HG02938 (cell line): ENCODE data around the gene PARVA.

Source experiments
- ATAC-seq: cut with Tn5 transposase; IDR thresholded peaks from one replicate; pipeline ENCODE4 v1.9.1; 2021; ENCODE audit warnings: mild to moderate bottlenecking, moderate library complexity; ENCODE audit not compliant: unreplicated experiment

The PARVA gene

GRCh38 chr11:12455938-12456337 is 78.6 kb downstream of the PARVA start:
- ATAC-seq, result no peak

DNA sequence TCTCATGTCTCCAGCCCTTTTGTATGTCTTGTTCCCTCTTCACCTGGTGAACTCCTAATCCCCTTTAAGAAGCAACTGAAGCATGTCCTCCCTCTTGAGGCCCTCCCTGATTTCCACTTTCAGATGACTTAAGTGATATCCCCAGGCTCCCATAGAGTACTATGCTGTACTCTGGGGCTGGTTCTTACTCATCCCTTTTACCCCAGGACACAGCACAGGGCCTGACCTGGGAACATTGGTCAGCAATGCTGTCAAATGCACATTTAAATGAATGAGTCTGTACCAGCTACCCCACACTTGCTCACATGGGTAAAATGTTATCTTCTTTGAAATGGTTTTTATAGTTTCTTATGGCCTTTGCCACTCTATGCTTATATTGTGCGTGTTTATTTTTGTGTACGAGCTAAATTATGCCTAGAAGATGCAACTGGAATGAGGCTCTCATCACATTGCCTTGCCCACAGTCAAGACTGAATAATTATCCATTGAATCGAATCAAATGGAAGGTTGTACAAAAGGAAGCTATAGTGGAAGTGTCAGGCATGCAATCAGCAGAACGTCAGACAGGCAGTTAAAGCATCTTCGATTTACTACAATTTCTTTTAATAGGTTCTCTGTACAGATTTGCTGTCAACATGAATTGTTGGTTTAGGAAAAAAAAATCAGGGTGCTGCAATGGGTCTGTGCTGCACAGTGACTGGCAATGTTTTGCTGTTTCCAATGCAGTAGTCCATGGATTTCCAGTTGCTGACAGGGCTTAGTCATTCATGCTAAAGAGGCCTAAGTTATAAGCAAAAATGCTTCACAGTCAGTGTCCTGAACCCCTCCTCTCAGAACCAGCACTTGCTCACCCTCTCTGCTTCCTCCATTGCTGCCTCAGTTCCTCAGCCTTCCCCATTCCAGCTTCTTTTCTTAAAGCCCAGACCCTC is 79.5 kb downstream of the PARVA start:
- ATAC-seq, result no peak

GRCh38 chr11:12458042-12458441 is 80.7 kb downstream of the PARVA start:
- no peak for ATAC-seq

DNA sequence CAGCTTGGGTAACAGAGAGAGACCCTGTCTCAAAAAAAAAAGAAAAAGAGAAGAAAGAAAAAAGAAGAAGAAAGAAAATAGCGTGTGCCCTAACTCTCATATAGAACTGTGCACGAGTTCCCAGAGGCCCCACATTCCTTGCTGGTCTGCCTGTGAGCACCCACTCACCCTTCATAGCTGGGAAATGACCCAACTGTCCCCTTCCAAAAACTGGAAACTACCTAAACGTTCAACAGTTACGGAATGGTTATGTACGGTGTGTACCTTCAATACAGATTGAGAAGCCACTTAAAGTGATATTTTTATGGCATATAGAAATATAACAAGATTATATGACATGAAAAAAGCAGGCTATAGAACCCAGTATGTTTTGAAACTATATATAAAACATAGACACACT is 82.0 kb downstream of the PARVA start:
- ATAC-seq, result no peak

GRCh38 chr11:12459865-12460444 is 82.6 kb downstream of the PARVA start:
- ATAC-seq, result no peak

- ATAC-seq, result no peak
Observed at GRCh38 chr11:12460466-12460865, 83.1 kb downstream of the PARVA start.

GRCh38 chr11:12461516-12461915 is 84.1 kb downstream of the PARVA start:
- no peak for ATAC-seq

DNA sequence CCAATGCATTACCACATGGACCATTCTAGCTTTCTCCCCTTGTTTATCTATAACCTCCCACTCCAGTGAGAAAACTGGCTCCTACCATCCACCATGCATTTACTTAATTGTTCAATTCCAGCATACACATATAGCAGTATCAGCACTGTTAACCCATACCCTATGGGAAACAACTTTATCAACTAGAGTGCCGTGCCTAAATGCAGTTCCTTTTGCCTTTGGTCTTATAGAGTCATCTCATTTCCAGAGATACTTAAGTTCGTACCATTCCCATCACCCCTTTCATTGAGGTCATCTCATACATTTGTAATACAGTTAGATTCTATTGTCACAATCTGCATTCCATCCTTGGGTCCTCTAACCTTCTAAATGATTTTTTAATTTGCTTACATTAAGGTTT is 86.9 kb downstream of the PARVA start:
- no peak for ATAC-seq

- ATAC-seq, result no peak
Observed at GRCh38 chr11:12465332-12465731, 88.0 kb downstream of the PARVA start.

DNA sequence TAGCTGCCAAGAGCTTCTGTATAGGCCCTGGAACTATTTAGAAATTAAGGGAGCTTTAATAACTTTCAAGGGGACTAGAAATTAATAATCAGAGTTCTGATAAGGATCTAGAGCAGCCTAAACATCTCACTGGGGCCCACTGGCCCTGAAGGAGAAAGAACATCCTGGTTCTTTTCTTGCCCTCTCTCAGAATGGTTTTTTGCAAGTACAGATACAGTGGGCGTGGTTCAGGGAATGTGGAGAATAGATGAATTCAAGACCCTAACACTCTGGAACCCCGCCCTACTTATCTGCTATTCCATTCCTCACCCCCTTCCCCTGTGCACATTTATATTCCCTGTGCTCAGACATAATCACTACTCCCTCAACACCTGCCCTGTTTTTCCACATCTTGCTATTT is 90.2 kb downstream of the PARVA start:
- no peak for ATAC-seq

DNA sequence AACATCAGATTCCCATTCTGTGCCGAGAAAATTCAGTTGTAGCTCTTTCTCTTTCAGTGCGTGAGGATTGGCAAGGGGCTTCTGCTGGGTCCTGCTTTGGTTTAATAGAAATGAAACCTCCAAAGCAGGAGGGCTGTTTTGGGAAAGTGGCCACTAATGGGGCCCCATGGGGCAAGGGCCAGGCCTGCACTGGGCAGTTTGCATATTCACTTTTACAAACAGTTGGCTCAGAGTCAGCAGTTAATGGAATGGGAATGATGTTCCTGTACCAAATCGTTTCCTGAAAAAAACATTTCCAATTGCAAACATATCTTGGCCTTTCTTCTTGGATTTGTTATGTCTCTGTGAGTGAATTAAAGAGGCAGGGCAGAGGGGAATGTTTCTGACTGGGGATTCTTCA is 92.1 kb downstream of the PARVA start:
- no peak for ATAC-seq

DNA sequence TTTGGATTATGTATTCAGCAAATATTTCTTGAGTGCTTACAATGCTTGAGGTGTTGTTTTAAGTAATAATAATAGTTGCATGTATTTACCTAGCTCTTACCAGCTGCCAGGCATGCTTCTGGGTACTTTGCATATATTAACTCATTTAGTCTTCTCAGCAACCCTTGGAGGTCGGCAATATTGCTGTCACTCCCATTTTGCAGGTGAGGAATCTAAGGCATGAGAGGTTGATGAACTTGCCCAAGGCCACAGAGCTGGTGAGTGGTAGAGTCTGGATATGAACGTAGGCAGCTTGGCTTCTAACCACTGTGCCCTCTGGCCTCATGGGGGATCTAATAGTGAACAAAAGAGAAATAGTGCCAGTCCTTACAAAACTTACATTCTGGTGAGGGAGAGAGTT is 92.9 kb downstream of the PARVA start:
- ATAC-seq, result no peak

DNA sequence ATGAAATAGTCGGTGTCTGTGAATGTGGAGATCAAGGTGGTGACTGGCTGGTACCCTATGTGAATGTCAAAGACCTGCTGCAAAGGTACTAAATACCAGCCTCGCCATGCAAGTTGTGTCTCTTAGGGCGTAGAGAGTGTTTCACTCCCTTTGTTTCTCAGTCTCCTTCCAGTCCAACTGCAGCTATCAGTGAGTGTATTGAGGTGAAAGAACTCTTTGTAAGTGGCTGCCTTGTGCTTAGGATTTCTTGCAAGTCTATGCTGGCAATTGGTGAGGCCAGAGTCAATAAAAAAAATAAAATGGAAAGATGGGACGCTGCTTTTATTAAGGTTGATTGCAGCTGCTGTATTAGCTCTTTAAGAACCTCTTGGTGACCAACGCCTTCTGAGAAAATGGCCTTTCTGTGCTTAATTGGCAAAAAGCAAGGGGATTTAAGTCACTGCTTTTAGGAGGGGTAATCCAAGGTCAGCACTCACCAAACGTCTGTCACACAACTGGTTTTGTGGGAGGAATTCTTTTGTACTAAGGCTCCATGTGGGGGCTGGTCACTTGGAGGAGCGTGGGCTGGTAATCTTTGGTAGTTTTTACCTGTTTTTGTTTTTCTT is 95.1 kb downstream of the PARVA start:
- no peak for ATAC-seq

DNA sequence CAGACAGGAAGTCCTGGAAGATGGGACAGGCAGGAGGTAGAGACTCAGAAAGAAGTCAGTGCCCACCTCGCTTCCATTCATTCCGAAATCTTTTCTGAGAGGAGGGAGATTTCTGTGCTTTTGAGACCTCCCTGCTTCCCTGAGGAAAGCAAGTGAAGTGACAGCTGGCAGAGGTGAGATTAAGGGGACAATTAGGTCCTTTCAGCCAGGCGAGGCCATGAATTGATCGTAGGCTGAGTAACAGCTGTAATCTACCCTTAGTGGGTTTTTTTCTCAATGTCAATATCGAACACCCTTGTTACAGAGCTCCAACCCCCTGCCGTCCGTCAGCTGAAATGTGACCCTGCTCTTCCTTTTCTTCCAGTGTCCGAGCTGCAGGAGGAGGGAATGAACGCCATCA is 96.0 kb downstream of the PARVA start:
- no peak for ATAC-seq

DNA sequence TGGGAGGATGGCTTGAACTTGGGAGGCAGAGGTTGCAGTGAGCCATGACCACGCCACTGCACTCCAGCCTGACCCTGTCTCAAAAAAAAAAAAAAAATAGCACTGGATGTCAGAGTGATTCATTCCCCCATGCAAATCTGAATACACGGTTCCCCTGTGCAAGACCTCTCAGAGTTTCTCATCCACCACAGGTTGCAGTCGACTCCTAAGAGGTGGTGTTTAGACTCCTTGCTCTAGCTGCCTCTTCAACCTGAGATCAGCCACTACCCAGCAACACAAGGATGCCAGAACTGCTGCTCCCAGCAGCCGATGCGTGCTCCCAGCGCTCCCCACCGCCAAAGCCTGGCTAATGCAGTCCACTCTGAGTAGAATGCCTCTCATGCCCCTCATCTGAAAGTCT is 97.5 kb downstream of the PARVA start:
- no peak for ATAC-seq

- ATAC-seq, result no peak
Observed at GRCh38 chr11:12478743-12479142, 101.4 kb downstream of the PARVA start.

- no peak for ATAC-seq
Observed at GRCh38 chr11:12480401-12480800, 103.0 kb downstream of the PARVA start.

DNA sequence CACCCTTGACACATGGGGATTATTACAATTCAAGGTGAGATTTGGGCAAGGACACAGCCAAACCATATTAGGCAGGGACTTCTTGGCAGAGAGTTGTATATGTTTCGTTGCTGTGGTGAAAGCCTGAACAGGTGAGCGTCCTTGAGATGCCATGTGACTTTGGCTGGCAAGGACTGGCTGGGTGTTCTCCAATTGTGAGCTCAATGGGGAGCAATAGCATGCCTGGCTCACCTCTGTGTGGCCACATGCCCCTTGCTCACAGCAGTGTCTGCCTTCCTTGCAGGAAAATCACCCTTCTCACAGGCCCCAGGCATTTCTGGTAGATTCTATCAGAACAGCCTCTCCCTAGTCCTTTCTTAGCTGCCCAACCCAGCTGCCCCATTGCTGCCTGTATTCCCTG is 105.5 kb downstream of the PARVA start:
- ATAC-seq, result no peak

DNA sequence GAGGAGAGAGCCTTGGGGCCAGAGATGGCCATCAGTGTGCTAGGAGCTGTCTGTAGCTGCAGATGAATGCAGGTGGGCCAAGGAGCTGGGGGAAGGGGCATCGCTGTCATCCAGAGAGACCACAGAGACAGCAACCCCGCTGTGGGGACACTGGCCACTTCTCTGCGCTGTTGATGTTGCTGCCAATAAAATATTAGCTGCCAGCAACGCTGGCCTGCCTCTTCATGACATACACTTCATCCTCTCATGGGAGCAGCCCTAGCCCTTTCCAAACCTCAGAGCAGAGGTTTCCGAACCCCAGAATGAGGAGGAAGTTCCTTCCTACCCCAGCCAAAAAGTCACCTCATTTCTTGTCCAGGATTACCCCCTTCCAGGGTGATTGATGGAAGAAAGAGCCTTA is 106.2 kb downstream of the PARVA start:
- ATAC-seq, result no peak

DNA sequence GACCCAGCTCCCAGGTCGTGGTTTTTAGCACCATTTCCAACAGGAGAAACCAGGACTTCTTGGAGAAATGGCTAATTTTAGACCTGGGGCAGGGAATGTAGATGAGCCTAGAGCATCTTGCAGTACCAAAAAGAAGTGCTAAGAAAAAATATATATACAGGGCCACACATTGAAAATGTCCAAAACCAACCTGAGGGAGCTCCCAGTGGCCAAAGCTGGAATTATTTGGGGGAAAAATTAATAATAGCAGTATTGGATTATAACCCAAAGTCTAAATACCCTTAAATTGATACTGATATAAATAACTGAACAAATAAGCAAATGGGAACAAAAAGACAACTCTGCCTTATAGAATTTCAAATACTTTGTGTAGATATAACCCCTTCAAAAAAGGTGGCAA is 108.0 kb downstream of the PARVA start:
- no peak for ATAC-seq

- no peak for ATAC-seq
Observed at GRCh38 chr11:12489246-12489772, 111.9 kb downstream of the PARVA start.

DNA sequence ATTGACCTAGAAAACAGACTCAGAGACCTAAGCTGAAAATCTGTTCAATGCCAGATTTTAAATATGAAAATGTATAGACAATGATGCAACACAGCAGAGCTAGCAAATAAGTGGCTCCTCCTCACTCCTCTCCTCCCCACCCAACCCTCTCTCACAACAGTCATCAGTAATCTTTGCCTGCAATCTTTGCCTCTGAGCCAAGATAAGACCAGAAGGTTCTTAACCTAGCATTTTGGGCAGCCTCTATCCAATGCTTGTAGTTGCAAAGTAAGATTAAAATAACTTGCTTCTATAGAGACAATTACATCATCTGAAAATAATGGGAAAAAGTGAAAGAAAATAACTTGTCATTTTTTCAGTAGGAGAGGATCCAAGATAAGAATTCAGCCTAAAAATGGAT is 117.3 kb downstream of the PARVA start:
- ATAC-seq, result no peak
